Measurements from ENCODE around the gene FOXP2.

GRCh38 chr7:114650491-114650890, 235.9 kb downstream of the FOXP2 start:
- TF ChIP-seq CTCF (IDR thresholded peaks at IDR 0.05; ENCODE audit: poor library complexity) (no peak), EZH2 (IDR thresholded peaks at IDR 0.05; ENCODE audit: borderline replicate concordance) (no peak), EZH2phosphoT487 (IDR thresholded peaks at IDR 0.05; ENCODE audit: low read depth, severe bottlenecking, unreplicated experiment) (no peak)
